ENCODE results near the gene TFDP2. TPM values are rescaled to one million over a fixed set of nuclear protein-coding genes. Genes with fewer than 3 reads are reported as not detected.

The TFDP2 gene
- total and polyA plus RNA-seq, 2 experiments from 2014 or later = 150 to 410 TPM

- H2AFZ ChIP-seq = no peak overlapping the region
- no peaks in the 10 kb centered on the region for H3K27me3 ChIP-seq (ENCODE audit: insufficient read depth)
- no peak for ATAC-seq
- H3K4me1 Mint-ChIP-seq = peaks cover 5% of the 10 kb centered on the region; the same call in 2 of the 3 replicates
- no peaks in the 10 kb centered on the region for H3K36me3 ChIP-seq (ENCODE audit: insufficient read depth)
- no peak overlapping the region for H3K4me2 ChIP-seq
- no peaks in the 10 kb centered on the region for H3K36me3 Mint-ChIP-seq (ENCODE audit: low read depth)
- H3K27ac Mint-ChIP-seq = no peak overlapping the region
- H3K27me3 Mint-ChIP-seq (ENCODE audit: insufficient read depth, low read depth, poor library complexity) = peaks cover 2% of the 10 kb centered on the region
- H3K9me2 ChIP-seq (ENCODE audit: insufficient read depth) = no peaks in the 10 kb centered on the region
- H4K20me1 ChIP-seq (replicated peaks; ENCODE audit: insufficient read depth) = no peaks in the 10 kb centered on the region
- no peaks in the 10 kb centered on the region for H3K4me1 ChIP-seq (ENCODE audit: insufficient read depth)
- no peaks in the 10 kb centered on the region for H3K9me3 Mint-ChIP-seq
- no peak overlapping the region for H3K4me3 Mint-ChIP-seq
- H3K27ac ChIP-seq (ENCODE audit: low read depth) = no peak overlapping the region
- no peak for DNase-seq (ENCODE audit: low spot score)
- H3K4me3 ChIP-seq = no peak overlapping the region
- H3K79me2 ChIP-seq (replicated peaks; ENCODE audit: insufficient read depth) = no peaks in the 10 kb centered on the region
- TF ChIP-seq ETS1 (IDR thresholded peaks at IDR 0.05) (no peak), NANOG (IDR thresholded peaks at IDR 0.05; ENCODE audit: borderline replicate concordance) (no peak), CTCF (conservative IDR thresholded peaks at IDR 0.05; ENCODE audit: low read depth in 2 of 2) (peak in 1 of 2 experiments; percentile 54; a peak in 1 of 4 replicates), ZNF114 (CRISPR knock-in tag; IDR thresholded peaks at IDR 0.05) (no peak)
- TF ChIP-seq, protein P1, sequence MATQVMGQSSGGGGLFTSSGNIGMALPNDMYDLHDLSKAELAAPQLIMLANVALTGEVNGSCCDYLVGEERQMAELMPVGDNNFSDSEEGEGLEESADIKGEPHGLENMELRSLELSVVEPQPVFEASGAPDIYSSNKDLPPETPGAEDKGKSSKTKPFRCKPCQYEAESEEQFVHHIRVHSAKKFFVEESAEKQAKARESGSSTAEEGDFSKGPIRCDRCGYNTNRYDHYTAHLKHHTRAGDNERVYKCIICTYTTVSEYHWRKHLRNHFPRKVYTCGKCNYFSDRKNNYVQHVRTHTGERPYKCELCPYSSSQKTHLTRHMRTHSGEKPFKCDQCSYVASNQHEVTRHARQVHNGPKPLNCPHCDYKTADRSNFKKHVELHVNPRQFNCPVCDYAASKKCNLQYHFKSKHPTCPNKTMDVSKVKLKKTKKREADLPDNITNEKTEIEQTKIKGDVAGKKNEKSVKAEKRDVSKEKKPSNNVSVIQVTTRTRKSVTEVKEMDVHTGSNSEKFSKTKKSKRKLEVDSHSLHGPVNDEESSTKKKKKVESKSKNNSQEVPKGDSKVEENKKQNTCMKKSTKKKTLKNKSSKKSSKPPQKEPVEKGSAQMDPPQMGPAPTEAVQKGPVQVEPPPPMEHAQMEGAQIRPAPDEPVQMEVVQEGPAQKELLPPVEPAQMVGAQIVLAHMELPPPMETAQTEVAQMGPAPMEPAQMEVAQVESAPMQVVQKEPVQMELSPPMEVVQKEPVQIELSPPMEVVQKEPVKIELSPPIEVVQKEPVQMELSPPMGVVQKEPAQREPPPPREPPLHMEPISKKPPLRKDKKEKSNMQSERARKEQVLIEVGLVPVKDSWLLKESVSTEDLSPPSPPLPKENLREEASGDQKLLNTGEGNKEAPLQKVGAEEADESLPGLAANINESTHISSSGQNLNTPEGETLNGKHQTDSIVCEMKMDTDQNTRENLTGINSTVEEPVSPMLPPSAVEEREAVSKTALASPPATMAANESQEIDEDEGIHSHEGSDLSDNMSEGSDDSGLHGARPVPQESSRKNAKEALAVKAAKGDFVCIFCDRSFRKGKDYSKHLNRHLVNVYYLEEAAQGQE (IDR thresholded peaks at IDR 0.05; ENCODE audit: unreplicated experiment) = no peak
- TF ChIP-seq, protein P2, sequence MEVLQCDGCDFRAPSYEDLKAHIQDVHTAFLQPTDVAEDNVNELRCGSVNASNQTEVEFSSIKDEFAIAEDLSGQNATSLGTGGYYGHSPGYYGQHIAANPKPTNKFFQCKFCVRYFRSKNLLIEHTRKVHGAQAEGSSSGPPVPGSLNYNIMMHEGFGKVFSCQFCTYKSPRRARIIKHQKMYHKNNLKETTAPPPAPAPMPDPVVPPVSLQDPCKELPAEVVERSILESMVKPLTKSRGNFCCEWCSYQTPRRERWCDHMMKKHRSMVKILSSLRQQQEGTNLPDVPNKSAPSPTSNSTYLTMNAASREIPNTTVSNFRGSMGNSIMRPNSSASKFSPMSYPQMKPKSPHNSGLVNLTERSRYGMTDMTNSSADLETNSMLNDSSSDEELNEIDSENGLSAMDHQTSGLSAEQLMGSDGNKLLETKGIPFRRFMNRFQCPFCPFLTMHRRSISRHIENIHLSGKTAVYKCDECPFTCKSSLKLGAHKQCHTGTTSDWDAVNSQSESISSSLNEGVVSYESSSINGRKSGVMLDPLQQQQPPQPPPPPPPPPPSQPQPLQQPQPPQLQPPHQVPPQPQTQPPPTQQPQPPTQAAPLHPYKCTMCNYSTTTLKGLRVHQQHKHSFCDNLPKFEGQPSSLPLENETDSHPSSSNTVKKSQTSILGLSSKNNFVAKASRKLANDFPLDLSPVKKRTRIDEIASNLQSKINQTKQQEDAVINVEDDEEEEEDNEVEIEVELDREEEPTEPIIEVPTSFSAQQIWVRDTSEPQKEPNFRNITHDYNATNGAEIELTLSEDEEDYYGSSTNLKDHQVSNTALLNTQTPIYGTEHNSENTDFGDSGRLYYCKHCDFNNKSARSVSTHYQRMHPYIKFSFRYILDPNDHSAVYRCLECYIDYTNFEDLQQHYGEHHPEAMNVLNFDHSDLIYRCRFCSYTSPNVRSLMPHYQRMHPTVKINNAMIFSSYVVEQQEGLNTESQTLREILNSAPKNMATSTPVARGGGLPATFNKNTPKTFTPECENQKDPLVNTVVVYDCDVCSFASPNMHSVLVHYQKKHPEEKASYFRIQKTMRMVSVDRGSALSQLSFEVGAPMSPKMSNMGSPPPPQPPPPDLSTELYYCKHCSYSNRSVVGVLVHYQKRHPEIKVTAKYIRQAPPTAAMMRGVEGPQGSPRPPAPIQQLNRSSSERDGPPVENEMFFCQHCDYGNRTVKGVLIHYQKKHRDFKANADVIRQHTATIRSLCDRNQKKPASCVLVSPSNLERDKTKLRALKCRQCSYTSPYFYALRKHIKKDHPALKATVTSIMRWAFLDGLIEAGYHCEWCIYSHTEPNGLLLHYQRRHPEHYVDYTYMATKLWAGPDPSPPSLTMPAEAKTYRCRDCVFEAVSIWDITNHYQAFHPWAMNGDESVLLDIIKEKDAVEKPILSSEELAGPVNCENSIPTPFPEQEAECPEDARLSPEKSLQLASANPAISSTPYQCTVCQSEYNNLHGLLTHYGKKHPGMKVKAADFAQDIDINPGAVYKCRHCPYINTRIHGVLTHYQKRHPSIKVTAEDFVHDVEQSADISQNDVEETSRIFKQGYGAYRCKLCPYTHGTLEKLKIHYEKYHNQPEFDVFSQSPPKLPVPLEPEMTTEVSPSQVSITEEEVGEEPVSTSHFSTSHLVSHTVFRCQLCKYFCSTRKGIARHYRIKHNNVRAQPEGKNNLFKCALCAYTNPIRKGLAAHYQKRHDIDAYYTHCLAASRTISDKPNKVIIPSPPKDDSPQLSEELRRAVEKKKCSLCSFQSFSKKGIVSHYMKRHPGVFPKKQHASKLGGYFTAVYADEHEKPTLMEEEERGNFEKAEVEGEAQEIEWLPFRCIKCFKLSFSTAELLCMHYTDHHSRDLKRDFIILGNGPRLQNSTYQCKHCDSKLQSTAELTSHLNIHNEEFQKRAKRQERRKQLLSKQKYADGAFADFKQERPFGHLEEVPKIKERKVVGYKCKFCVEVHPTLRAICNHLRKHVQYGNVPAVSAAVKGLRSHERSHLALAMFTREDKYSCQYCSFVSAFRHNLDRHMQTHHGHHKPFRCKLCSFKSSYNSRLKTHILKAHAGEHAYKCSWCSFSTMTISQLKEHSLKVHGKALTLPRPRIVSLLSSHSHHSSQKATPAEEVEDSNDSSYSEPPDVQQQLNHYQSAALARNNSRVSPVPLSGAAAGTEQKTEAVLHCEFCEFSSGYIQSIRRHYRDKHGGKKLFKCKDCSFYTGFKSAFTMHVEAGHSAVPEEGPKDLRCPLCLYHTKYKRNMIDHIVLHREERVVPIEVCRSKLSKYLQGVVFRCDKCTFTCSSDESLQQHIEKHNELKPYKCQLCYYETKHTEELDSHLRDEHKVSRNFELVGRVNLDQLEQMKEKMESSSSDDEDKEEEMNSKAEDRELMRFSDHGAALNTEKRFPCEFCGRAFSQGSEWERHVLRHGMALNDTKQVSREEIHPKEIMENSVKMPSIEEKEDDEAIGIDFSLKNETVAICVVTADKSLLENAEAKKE (CRISPR knock-in tag; IDR thresholded peaks at IDR 0.05) = no peak
- H3F3A ChIP-seq (replicated peaks; ENCODE audit: low read depth) = no peaks in the 10 kb centered on the region
Measured at GRCh38 chr3:142129516-142130171, 19.7 kb downstream of the TFDP2 start.

Data from GM23338 (cell line).